Neural progenitor cell (in vitro differentiated cells): ENCODE measurements around the gene ARSJ.

ENCODE experiments used
- EZH2phosphoT487 ChIP-seq: fragments of 200-600 bp; sonication (generic); IDR thresholded peaks from 2 replicates; pipeline ENCODE4 v1.6.1; 2017; ENCODE audit warnings: antibody characterized with exemption
- TF ChIP-seq, protein P1 (sequence below): fragments of 200-600 bp; sonication (generic); IDR thresholded peaks from 2 replicates; pipeline ENCODE4 v1.5.1; 2017; ENCODE audit warnings: antibody characterized with exemption, mild to moderate bottlenecking

DNA sequence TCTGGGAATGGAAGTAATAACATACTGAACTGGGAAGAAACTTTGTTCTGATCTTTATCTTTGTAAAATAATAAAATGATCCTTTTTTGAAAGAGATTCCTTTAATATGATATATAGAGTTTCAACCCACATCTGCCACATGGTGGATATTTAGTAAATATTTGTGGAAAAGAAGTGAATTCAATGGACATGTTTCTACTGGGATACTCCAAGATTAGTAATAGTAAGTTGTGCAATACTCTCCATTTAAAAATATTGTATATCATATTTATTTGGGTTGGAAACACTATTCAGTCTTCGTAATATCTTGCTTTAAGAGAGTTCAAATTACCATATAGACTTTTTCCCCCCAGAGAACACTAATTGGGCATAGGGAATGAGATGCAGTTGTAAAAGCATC, 17.8 kb upstream of the ARSJ start:
- TF ChIP-seq, protein P1, sequence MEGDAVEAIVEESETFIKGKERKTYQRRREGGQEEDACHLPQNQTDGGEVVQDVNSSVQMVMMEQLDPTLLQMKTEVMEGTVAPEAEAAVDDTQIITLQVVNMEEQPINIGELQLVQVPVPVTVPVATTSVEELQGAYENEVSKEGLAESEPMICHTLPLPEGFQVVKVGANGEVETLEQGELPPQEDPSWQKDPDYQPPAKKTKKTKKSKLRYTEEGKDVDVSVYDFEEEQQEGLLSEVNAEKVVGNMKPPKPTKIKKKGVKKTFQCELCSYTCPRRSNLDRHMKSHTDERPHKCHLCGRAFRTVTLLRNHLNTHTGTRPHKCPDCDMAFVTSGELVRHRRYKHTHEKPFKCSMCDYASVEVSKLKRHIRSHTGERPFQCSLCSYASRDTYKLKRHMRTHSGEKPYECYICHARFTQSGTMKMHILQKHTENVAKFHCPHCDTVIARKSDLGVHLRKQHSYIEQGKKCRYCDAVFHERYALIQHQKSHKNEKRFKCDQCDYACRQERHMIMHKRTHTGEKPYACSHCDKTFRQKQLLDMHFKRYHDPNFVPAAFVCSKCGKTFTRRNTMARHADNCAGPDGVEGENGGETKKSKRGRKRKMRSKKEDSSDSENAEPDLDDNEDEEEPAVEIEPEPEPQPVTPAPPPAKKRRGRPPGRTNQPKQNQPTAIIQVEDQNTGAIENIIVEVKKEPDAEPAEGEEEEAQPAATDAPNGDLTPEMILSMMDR = no peak
- TF ChIP-seq EZH2phosphoT487 = no peak
